OCI-LY7 (cell line): ENCODE results near the gene SPATA25. TPM values are rescaled to one million over a fixed set of nuclear protein-coding genes. Genes with fewer than 3 reads are reported as not detected.

Experiments used
- BruUV-seq: library from RNA; stranded (reverse); fragments of 400-500 nt; replicated peaks from 2 replicates; lab custom pipeline; 2021; lab: Mats Ljungman, UMichigan
- CTCF ChIA-PET: fragments of 300-600 bp; sonication (Branson Sonifier 250); formaldehyde crosslinking; loops from one replicate; lab custom pipeline; 2022; ENCODE audit warnings: antibody characterized with exemption; ENCODE audit not compliant: unreplicated experiment; lab: Charles Lee
- POLR2A ChIA-PET: fragments of 300-600 bp; sonication (Branson Sonifier 250); formaldehyde crosslinking; loops from one replicate; lab custom pipeline; 2022; ENCODE audit warnings: antibody characterized with exemption; lab: Charles Lee
- DNase-seq: peaks from one replicate; pipeline ENCODE4 v3.0.0-alpha.2; 2015; ENCODE audit warnings: low spot score
- H2AFZ ChIP-seq: fragments of 200-600 bp; sonication (generic), shearing (Covaris generic); 2 replicates; pipeline ENCODE4 v1.6.1; 2014; ENCODE audit warnings: mild to moderate bottlenecking, antibody characterized with exemption, low read length, moderate library complexity
- H3K27ac ChIP-seq: fragments of 200-600 bp; sonication (generic); 2 replicates; pipeline ENCODE4 v1.5.1; 2014; ENCODE audit warnings: mixed run types, low read depth, mild to moderate bottlenecking, moderate library complexity, low read length, inconsistent platforms; ENCODE audit not compliant: poor library complexity, severe bottlenecking
- H3K36me3 ChIP-seq: fragments of 200-600 bp; sonication (generic); 2 replicates; pipeline ENCODE4 v1.6.1; 2014; ENCODE audit warnings: mild to moderate bottlenecking, antibody characterized with exemption, low read length, moderate library complexity, mixed read lengths; ENCODE audit not compliant: insufficient read depth
- H3K4me1 ChIP-seq: fragments of 200-600 bp; sonication (generic); 2 replicates; pipeline ENCODE4 v1.5.1; 2014; ENCODE audit warnings: mild to moderate bottlenecking, low read length; ENCODE audit not compliant: insufficient read depth, poor library complexity, severe bottlenecking
- H3K4me2 ChIP-seq: fragments of 200-600 bp; sonication (generic); 2 replicates; pipeline ENCODE4 v1.6.1; 2014; ENCODE audit warnings: mild to moderate bottlenecking, low read length
- H3K4me3 ChIP-seq: fragments of 200-600 bp; sonication (generic); 2 replicates; pipeline ENCODE4 v1.5.1; 2014; ENCODE audit warnings: mild to moderate bottlenecking, low read depth, low read length; ENCODE audit not compliant: poor library complexity, severe bottlenecking
- H3K79me2 ChIP-seq: fragments of 200-600 bp; sonication (generic); 2 replicates; pipeline ENCODE4 v1.6.1; 2016; ENCODE audit warnings: low read depth, mild to moderate bottlenecking, low read length, moderate library complexity, mixed read lengths; ENCODE audit not compliant: insufficient read depth
- H3K9me2 ChIP-seq: fragments of 200-600 bp; sonication (generic); 2 replicates; pipeline ENCODE4 v1.6.1; 2016; ENCODE audit warnings: mild to moderate bottlenecking, low read length, mixed read lengths; ENCODE audit not compliant: insufficient read depth
- H3K9me3 ChIP-seq: fragments of 200-600 bp; sonication (generic); 2 replicates; pipeline ENCODE4 v1.6.1; 2014; ENCODE audit warnings: mild to moderate bottlenecking, mixed run types, low read length, mixed read lengths
- H4K20me1 ChIP-seq: fragments of 200-600 bp; sonication (generic); 2 replicates; pipeline ENCODE4 v1.6.1; 2014; ENCODE audit warnings: mild to moderate bottlenecking, antibody characterized with exemption, low read length, moderate library complexity, mixed read lengths; ENCODE audit not compliant: insufficient read depth
- CTCF ChIP-seq: fragments of 200-600 bp; sonication (generic); conservative IDR thresholded peaks from 2 replicates; pipeline ENCODE4 v1.5.1; 2014; ENCODE audit warnings: mild to moderate bottlenecking, antibody characterized with exemption, low read length, moderate library complexity, mixed read lengths
- EZH2phosphoT487 ChIP-seq: fragments of 200-600 bp; sonication (generic); IDR thresholded peaks from 2 replicates; pipeline ENCODE4 v1.6.1; 2018; ENCODE audit warnings: low read depth, borderline replicate concordance, mild to moderate bottlenecking, mixed run types, antibody characterized with exemption, low read length, moderate library complexity, mixed read lengths
- intact Hi-C: fragments of 100-400 bp; cut with micrococcal nuclease; formaldehyde crosslinking; loops from one replicate; pipeline ENCODE4 v1.10.0; 2022; ENCODE audit not compliant: unreplicated experiment
- total RNA-seq, 2 experiments: library from RNA; depleted of rRNA in 1 of 2; stranded (reverse); fragments of >200 nt in 1 of 2; shearing (Covaris generic) in 1 of 2; gene quantifications; 2 replicates each; pipeline ENCODE4 v1.2.3, GENCODE V29; 2014 to 2022

The SPATA25 gene
- total RNA-seq, 2 experiments from 2014 or later = 5.8 TPM

GRCh38 chr20:45898285-45898684 is 10.9 kb upstream of the SPATA25 start:
- Histone ChIP-seq H3K27ac (no peak overlapping the region), H2AFZ (no peak overlapping the region), H3K4me3 (no peak overlapping the region), H3K9me2 (no peaks in the 10 kb centered on the region), H3K9me3 (no peaks in the 10 kb centered on the region), H3K4me1 (peaks cover 7% of the 10 kb centered on the region), H3K36me3 (peaks cover 4% of the 10 kb centered on the region), H3K79me2 (no peaks in the 10 kb centered on the region), H4K20me1 (no peaks in the 10 kb centered on the region), H3K4me2 (no peak overlapping the region)
- CTCF ChIA-PET = no interaction called here
- DNase-seq = no peak
- POLR2A ChIA-PET = no interaction called here
- intact Hi-C loops = no loop called here
- TF ChIP-seq EZH2phosphoT487 = no peak
- no peak for TF ChIP-seq CTCF
- BruUV-seq = no TSS peak

- no peak for DNase-seq
- H2AFZ ChIP-seq = no peak overlapping the region
- TF ChIP-seq CTCF (no peak), EZH2phosphoT487 (no peak)
- no peak overlapping the region for H3K27ac ChIP-seq
- intact Hi-C loops = no loop called here
- ChIA-PET POLR2A (no interaction called here), CTCF (no interaction called here)
- H3K4me3 ChIP-seq = no peak overlapping the region
- no peaks in the 10 kb centered on the region for H4K20me1 ChIP-seq
- H3K9me3 ChIP-seq = no peaks in the 10 kb centered on the region
- peaks cover 4% of the 10 kb centered on the region for H3K36me3 ChIP-seq
- no peaks in the 10 kb centered on the region for H3K9me2 ChIP-seq
- BruUV-seq = no TSS peak
- H3K79me2 ChIP-seq = no peaks in the 10 kb centered on the region
- H3K4me2 ChIP-seq = no peak overlapping the region
- H3K4me1 ChIP-seq = peaks cover 5% of the 10 kb centered on the region
Measured at GRCh38 chr20:45897692-45898091, 10.3 kb upstream of the SPATA25 start.

- H3K9me3 ChIP-seq = no peaks in the 10 kb centered on the region
- no peaks in the 10 kb centered on the region for H4K20me1 ChIP-seq
- no peak overlapping the region for H2AFZ ChIP-seq
- no peaks in the 10 kb centered on the region for H3K79me2 ChIP-seq
- ChIA-PET CTCF (no interaction called here), POLR2A (interaction anchor here (0.7 kb wide), 1 partner anchor 48 kb away, joined by 5 read pairs; no protein-coding TSS in a partner anchor)
- no peaks in the 10 kb centered on the region for H3K9me2 ChIP-seq
- no TSS peak for BruUV-seq
- DNase-seq = no peak
- peaks cover 4% of the 10 kb centered on the region for H3K36me3 ChIP-seq
- peaks cover 2% of the 10 kb centered on the region for H3K4me1 ChIP-seq
- no peak for TF ChIP-seq EZH2phosphoT487
- no peak for TF ChIP-seq CTCF
- no peak overlapping the region for H3K4me2 ChIP-seq
- intact Hi-C loops = no loop called here
- no peak overlapping the region for H3K27ac ChIP-seq
- no peak overlapping the region for H3K4me3 ChIP-seq
Measured at GRCh38 chr20:45897289-45897688, 9.9 kb upstream of the SPATA25 start.
